Stimulated activated CD8-positive, alpha-beta memory T cell treated with anti-CD3 and anti-CD28 coated beads, Interleukin-2, amount 100 ng/mL, for 48 hours (primary cell): ENCODE data around the gene CCL24.
"Not testable (repeated sequence)": the region's sequence is repeated elsewhere in the genome, so short reads cannot be mapped to it uniquely, and the experiment has no call there.

Experiments
- DNase-seq, 2 donors: peaks; one replicate each; pipeline ENCODE4 v3.0.0-alpha.2; 2020; ENCODE audit warnings: low read depth in 2 of 2

Gene CCL24

GRCh38 chr7:75780647-75781273, 32.8 kb downstream of the CCL24 start:
- DNase-seq, result not testable (repeated sequence)

- not testable (repeated sequence) for DNase-seq
Measured at GRCh38 chr7:75779516-75779915, 34.1 kb downstream of the CCL24 start.

GRCh38 chr7:75779035-75779434, 34.6 kb downstream of the CCL24 start:
- not testable (repeated sequence) for DNase-seq

- peak; percentile 21 to 36 for DNase-seq
Measured at GRCh38 chr7:75776295-75776971, 37.2 kb downstream of the CCL24 start.

- not testable (repeated sequence) for DNase-seq
Measured at GRCh38 chr7:75773958-75774357, 39.6 kb downstream of the CCL24 start.

- DNase-seq, result no peak
Measured at GRCh38 chr7:75772081-75773077, 41.2 kb downstream of the CCL24 start, which contains the start of gene CCL26. TSS of gene CCL26 (minus strand) at chr7:75772211. CDS start at chr7:75772176, 35 bp downstream.

GRCh38 chr7:75771224-75771623, 42.4 kb downstream of the CCL24 start:
- no peak for DNase-seq

GRCh38 chr7:75762350-75762917, 51.2 kb downstream of the CCL24 start:
- DNase-seq, result no peak

- DNase-seq, result not testable (repeated sequence)
Measured at GRCh38 chr7:75761801-75762200, 51.8 kb downstream of the CCL24 start.
